HL-60/S4 (cell line): ENCODE results near the gene PTMA.

ENCODE experiments used
- in situ Hi-C: fragments of 300-500 bp; cut with MboI; formaldehyde crosslinking; loops from 2 replicates; pipeline ENCODE4 v1.14.3; 2022; ENCODE audit warnings: low sequenced_read_pairs

The PTMA gene

DNA sequence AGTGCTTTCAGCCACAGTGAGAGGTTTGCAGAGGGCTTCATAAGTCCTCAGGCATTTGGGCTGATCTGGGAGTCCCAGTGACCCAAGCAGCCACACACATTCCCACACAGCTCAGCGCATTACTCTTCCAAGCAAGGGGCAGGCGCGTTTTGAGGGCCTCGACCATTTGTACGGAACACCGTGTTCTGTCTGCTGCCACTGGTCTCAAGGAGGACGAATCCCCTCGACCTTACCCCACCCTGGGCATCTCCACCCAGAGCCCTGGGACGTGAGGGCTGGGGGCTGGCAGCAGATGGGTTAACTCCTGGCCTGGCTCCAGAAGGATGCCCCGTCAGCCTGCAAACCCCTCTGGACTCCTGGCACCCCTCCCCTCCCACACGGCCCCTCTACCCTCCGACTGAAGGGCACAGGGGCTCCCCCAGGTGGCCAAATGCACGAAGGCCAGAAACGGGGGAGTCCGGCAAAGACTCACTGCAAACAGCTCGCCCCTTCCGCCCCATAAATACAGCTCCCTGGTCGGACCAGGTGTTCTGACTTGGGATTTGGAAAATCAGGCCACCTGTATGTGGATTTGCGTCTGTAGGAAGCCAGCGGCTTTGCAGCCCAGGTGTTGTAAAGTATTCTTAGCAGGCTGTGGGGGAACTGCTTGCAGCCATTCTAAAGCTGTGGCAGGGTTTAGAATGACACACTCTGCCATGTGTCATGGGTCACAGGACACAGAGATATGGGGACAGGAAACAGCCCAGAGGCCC, 33.6 kb upstream of the PTMA start:
- in situ Hi-C loops, result loop anchor here (5.0 kb wide), 1 partner anchor 62 kb away; no protein-coding TSS in a partner anchor

- in situ Hi-C loops, result no loop called here
Measured at GRCh38 chr2:231676243-231676642, 32.1 kb upstream of the PTMA start.

DNA sequence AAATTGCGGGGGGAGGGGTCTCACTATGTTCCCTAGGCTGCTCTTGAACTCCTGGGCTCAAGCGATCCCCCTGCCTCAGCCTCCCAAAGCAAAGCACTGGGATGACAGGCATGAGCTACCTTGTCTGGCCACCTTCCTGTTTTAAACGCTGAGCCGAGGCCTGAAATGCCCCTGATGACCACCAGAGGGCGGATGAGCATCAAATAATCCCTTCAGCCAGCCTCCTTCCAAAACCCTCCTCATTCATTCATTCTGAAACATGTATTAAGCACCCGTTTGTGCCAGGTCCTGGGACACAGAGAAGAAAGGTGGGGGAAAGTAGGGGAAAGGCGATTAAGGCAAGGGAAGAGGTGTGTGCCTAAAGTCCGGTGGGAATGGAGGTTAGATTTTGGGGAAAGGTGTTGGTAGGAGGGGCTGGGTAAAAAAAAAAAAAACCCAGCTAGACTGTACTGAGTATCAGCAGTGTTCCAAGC, 30.7 kb upstream of the PTMA start:
- in situ Hi-C loops, result no loop called here

GRCh38 chr2:231679908-231680284, 28.4 kb upstream of the PTMA start:
- in situ Hi-C loops, result no loop called here

GRCh38 chr2:231680285-231680991, 27.9 kb upstream of the PTMA start:
- in situ Hi-C loops, result no loop called here

- in situ Hi-C loops, result no loop called here
Measured at GRCh38 chr2:231680992-231681852, 27.1 kb upstream of the PTMA start.

- in situ Hi-C loops, result no loop called here
Measured at GRCh38 chr2:231682603-231683291, 25.6 kb upstream of the PTMA start.

- in situ Hi-C loops, result no loop called here
Measured at GRCh38 chr2:231683292-231684235, 24.8 kb upstream of the PTMA start.

DNA sequence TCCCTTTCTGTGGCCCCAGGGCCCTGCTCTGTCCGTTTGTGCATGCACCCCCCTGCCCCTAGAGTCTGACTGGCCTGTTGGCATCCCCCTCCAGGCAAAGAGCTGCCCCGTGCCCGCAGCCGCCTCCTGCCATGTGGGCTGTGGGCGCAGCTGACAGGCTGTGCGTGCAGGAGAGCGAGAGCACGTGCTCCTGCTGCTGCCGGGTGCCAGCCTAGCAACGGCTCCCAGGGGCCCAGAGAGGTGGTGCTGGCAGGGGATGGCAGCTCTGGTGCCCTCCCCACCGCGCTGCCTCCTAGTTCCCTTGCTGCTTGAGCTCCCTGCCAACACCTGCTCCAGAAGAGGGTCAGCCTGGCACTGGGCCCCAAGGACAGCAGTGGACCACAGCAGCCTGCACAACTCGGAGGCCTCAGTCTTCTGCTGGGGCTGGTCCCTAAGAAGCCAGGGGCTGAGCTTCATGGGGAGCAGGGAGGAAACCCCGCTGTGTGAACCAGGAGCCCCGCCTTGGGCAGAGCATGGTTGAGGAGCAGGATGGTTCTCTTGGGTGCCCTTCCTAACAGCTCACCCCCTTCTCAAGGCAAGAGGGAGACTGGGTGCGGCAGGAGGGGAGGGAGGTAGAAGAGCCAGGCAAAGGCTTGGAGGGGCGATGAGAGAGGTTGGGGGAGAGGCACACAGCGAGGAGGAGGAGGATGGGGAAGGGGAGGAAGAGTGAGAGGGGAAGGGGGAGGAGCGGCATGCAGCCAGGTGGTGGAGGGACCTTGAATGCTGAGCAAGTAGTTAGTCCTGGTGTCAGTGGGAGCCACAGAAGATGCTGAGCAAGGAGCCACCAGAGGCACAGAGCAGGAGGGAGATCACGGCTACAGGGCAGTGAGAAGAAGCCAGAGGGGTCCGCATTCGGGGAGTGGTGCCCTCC, 23.8 kb upstream of the PTMA start:
- in situ Hi-C loops, result no loop called here

GRCh38 chr2:231685349-231686191, 22.8 kb upstream of the PTMA start:
- in situ Hi-C loops, result no loop called here

DNA sequence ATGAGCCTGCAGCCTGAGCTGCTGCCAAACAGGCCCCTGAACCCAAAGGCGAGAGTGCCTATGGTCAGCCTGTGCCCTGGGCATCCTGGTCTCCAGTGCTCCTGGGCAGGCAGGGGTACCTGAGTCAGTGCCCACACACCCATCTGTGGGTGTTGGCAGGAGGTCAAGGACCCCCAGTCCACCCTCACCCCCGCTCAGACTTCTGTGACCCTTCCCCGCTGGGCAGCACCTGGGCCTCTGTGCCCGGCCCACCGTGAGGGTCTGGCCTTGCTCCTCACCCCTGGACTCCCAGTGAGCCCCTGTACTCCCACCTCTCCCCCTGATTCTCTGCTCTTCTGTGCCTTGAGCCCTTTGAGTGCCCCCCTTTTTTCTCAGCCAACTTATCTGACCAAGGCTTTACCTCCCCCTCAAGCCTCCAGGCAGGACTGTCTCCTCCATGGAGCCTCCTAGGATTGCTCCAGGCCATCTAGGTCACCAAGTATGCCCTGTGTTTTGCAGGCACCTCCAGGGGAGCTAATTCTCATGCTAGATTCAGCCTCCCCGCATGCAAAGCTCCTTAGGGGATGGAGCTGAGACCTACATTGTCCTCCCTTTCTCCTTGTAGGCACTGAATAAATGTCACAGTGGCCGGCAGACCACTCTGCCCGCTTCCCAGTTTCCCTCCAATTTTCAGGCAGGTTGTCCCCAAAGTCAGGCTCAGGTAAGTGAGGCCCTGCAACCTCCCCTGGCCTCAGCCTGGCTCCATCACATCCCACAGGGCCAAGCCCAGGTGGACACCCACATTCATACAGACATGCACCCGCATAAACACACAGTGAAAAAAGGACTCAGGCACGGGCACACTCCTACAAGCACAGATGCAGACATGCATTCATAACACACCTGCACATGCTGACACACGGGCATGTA, 21.9 kb upstream of the PTMA start:
- in situ Hi-C loops, result no loop called here

DNA sequence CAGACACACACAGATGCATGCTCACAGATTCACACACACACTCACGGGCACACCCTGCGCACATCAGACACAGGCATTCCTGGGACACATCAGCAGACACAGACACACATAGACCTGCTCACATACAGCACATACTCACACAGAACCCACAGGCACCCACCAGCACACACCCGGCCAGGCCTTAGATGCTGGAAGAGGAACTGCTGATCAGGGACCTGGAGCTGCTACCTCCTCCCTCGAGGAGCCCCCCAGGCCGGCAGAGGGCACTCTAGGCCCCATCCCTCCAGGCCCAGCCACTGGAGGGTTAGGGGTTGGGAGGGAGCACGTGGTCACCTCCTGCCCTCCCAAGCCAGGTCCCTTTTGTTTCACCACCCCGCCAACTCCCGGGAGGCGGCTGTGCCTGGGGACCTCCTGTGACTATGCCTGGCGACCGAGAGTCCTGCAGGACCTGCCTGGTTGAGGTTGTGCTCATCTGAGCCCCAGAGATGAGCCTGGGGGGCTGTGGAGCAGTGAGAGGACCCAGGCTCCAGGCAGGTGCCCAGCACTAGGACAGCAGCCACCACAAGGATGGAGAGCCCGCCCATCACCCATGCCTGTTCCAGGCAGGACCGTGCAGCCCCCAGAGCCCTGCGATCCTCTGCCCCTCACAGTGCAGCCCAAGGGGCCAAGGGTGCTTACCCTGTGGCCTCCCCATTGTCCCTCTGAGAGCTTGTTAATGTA, 21.0 kb upstream of the PTMA start:
- in situ Hi-C loops, result no loop called here

DNA sequence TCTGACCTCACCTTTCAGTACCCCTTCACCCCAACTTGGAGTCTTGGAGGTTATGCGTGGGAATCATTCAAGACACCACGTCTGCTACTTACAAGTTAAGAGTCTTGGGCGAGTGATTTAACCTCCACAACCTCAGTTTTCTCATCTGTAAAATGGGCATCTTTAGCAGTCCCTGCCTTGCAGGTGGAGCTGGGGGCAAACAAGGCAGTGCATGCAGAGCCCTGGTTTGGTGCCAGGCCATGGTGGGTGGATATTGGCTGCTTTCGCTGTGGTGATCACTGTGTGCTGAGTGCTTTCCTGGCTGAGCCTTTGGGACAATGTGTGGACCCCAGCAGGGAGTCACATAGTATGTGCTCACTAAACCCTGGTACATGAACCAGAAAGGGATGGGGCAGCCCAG, 20.4 kb upstream of the PTMA start:
- in situ Hi-C loops, result no loop called here

GRCh38 chr2:231688719-231689118, 19.6 kb upstream of the PTMA start:
- in situ Hi-C loops, result no loop called here

DNA sequence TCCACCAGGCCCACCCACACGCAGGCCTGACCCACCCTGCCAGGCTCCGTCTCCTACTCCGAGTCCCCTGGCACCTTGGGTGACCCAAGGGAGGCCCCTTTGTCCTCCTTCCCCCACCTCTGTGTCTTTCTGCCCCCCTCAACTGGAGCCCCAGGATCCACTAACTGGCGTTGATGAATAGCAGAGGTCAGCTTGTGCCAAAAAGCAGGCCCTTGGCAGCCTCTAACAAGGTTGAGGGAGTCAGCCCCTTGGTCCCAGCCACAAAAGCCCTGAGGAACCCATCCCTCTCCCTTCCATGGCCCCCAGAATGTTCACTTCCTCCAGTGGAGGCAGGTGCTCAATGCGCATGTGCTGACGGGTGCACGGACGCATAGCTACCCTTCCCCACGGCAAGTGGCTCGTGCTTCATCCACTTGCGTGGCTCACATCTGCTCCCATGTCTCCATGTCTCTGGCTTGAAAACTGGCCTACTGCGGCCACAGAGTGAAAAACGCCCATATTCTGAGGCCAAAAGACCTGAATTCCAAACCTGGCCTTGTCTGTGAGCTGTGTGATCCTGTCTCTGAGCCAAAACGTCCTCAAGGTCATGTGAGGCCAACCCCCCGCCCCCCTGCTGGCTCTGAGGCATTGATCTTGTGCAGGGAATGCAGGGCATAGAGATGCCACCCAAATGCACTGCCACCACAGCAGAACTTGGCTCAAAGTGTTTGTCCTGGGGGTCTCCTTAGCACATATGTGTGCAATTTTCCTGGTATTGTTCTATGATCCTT, 19.0 kb upstream of the PTMA start:
- in situ Hi-C loops, result no loop called here
